COLO829 (cell line): ENCODE results near the gene C6orf118.
A peak's percentile ranks its signal among the peaks of the same experiment; 100 is the strongest.

Experiments used
- DNase-seq: peaks from one replicate; pipeline ENCODE4 v3.0.0; 2012; ENCODE audit warnings: low spot score

C6orf118 gene

GRCh38 chr6:165244524-165245247, 64.7 kb downstream of the C6orf118 start:
- DNase-seq: no peak

- no peak for DNase-seq
Measured at GRCh38 chr6:165243801-165244200, 65.6 kb downstream of the C6orf118 start.

GRCh38 chr6:165236326-165236725, 73.1 kb downstream of the C6orf118 start:
- DNase-seq: no peak

GRCh38 chr6:165232731-165233488, 76.5 kb downstream of the C6orf118 start:
- DNase-seq: no peak

- DNase-seq: peak; percentile 40
Measured at GRCh38 chr6:165231581-165232561, 77.5 kb downstream of the C6orf118 start.

- no peak for DNase-seq
Measured at GRCh38 chr6:165231177-165231576, 78.2 kb downstream of the C6orf118 start.
